GM21447 (cell line): ENCODE results near the gene TTLL11.
"Not testable (repeated sequence)": the region's sequence is repeated elsewhere in the genome, so short reads cannot be mapped to it uniquely, and the experiment has no call there.

ENCODE experiments used
- ATAC-seq: cut with Tn5 transposase; IDR thresholded peaks from one replicate; pipeline ENCODE4 v1.9.1; 2021; ENCODE audit not compliant: unreplicated experiment

TTLL11 gene

DNA sequence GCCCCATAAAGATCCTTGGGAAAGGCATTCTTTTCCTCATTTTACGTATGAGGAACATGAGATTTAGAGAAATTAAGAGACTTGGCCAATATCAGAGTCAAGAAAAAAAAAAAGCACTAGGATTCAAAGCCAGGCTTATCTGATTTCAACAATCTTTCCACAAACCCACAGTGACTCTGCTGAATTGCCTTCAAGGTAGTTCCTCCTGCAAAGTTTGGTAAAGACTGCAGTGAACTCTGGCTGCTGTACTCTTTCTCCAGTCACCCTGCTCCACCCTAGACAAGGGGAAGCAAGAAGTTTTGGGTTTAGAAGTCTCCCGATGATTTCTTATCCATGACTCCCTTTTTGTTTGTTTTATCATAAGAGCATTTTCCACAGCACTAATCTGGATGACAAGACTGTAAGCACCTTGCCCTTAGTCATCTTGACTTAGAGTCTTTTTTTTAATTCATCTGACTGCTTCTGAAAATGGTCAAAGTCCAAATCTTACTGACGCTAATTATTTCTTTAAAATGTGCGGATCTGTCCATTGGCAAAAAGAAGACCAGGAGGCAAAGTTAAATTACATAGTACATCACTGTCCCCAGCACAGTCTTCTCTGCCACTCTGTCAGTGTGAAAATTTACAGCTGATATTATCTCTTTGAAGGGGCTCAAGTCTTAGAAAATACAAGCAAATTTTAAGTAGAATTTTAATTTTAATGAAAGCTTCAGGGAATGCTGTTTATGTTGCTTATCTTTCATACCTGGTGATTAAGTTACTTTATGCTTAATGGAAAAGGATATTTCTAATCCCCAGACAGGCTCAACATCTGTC, 180.1 kb downstream of the TTLL11 start:
- no peak for ATAC-seq

DNA sequence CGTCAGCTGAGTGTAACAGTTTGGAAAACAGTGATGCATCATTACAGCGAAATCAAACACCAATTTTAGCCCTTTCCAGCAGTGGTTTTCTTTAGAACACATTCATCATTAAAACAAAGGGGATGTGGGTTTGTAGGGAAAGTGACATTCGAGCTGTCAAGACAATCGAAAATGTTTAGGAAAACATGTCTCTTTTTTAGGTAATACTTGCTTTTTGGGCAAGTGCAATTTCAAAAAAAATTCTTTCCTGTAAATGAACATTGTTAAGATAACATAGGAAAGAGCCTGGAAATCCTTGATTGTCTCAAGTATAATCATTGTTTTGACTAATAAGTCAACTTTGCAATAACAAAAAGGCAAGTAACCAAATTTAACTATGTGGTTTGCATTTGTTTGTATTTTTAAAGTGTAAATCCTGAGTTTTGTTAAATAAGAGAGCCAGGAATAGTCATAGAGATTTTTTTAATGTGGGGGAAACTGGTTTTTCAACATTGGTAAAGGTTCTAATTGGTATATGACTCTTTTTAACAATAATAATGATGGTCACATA, 182.5 kb downstream of the TTLL11 start:
- no peak for ATAC-seq

DNA sequence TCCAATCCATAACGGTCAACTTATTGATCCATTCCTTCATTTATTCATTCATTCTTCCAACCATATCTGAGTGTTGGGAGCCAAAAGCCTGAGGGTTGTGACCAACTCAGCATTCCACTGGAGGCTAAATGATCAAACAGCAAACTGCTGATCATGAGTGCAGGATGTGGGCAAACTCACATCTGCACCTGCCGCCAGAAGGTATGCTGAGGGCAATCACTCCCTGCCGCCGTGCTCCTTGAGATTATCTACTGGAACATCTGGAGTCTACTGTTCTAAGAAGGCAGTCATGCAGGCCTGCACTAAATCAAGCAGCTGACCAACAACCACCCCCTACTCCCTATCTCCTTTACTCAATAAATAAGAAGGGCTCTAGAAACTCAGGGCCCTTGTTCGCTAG, 184.0 kb downstream of the TTLL11 start:
- ATAC-seq, result no peak

DNA sequence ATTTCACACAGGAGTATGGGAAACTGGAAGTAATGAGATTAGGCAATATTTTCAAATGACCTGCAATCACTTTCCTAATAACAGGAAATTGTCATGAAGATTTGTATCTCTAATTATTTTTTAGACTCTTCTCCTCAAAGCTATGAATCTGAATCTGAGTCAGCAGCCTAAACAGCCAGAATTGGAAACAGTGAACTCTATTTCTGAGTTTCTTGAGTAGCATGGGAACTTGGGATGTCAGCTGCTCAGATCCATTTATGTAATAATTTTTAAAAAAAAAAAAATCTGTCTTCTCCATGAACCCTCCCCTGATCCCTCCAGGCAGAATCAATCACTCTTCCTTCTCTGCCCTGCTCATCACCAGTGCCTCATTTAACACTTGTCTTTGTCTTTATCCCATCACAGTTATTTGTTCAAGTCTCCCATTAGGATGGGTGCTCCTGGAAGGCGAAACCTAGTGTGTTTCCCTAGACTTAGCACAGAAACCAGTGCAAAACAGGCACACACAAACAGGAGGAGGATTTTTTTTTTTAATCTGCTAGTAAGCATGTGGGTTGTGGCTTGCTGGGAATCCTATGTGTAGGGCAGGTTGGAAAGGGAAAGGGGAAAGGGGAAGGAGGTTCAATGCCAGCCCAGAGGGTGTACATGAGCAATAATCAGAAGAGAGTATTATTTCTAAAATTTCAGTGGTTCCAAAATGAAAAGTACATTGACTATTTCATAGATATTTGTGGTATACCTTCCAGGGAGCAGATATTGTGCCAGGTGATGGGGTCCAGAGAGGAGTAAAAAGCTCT, 186.8 kb downstream of the TTLL11 start:
- no peak for ATAC-seq

GRCh38 chr9:121902461-121903135, 190.5 kb downstream of the TTLL11 start:
- ATAC-seq, result no peak

DNA sequence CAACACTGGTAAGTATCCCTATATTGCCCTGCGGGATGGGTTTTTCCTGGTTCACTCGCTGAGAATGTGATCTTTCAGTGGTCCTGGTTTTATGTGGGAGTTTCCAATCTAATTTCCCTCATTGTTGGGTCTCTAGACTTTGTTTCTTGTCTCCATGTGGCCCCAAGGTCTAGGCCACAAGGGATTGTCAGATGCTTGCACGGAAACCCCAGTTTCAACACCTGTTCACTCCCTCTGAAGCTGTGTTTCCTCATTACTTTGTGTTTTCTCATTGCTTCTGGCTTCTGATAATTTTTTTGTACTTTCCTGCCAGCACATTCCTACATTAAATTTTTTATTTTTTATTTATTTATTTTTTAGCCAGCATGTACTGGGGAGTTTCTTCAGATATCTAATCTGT, 191.5 kb downstream of the TTLL11 start:
- no peak for ATAC-seq

GRCh38 chr9:121900163-121900562, 192.9 kb downstream of the TTLL11 start:
- ATAC-seq, result no peak

GRCh38 chr9:121898856-121899255, 194.3 kb downstream of the TTLL11 start:
- ATAC-seq, result no peak

GRCh38 chr9:121897140-121897539, 196.0 kb downstream of the TTLL11 start:
- ATAC-seq, result no peak

GRCh38 chr9:121896545-121896943, 196.6 kb downstream of the TTLL11 start:
- no peak for ATAC-seq

GRCh38 chr9:121895818-121896544, 197.1 kb downstream of the TTLL11 start:
- no peak for ATAC-seq

- no peak for ATAC-seq
These were observed 197.8 kb downstream of the TTLL11 start for GRCh38 chr9:121895358-121895757.

DNA sequence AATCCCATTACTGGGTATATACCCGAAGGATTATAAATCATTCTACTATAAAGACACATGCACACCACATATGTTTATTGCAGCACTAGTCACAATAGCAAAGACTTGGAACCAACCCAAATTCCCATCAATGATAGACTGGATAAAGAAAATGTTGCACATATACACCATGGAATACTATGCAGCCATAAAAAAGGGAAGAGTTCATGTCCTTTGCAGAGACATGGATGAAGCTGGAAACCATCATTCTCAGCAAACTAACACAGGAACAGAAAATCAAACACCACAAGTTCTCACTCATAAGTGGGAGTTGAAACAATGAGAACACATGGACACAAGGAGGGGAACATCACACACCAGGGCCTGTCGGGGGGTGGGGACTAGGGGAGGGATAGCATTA, 198.7 kb downstream of the TTLL11 start:
- not testable (repeated sequence) for ATAC-seq

DNA sequence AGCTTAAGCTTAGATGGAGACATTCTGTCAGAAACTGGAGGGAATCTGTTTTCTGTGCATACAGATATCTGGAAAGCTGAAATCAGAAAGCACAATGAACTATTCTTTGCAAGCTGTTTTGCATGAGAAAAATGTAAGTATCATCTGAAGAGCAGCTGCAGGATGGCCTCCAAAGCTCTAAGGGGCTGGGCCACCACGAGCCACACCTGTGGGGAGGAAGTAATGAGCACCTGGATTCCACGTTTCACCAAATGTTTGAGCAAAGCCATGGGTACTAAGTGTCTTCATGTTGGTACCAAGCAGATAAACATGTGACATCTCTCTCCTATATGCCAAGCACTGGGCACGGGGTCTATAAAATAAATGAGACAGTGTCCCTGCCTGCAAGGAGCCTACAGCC, 199.3 kb downstream of the TTLL11 start:
- no peak for ATAC-seq

DNA sequence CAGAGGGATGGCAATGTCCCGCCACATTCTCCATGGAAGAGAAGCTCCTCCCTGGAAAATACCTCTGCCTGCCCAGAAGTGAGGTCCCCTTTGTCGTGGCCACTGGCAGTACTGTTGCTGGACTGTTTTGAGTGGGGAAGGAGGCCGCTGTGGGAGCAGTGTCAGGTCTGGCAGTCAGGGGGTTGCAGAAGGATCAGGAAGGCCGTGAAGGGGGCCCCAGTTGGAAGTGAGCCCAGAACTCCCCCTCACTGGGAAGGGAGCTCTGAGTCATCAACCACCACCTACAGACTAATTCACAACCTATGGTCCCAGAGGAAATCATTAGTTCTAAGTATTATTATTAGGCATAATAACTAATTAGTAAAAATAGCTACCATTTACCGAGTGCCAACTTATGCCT, 200.4 kb downstream of the TTLL11 start:
- no peak for ATAC-seq

DNA sequence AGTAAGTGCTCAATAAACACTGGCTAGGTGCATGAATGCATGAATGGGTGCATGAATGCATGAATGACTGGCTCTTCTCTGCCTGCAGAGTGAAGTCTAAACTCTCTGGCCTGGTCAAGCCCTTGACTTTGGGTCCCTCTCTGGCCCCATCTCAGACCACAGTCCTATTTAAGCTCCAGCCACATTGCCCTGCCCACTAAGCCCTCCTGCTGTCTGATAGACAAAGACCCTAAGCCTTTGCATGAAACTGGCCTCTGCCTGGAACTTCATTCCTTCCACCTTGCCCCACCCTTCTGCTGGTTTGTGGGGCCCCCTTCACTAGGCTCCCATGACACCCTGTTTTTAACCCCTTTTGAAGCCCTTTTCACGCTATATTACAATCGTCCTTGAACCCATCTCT, 202.4 kb downstream of the TTLL11 start:
- no peak for ATAC-seq

- no peak for ATAC-seq
These were observed 203.0 kb downstream of the TTLL11 start for GRCh38 chr9:121889990-121890563.

- no peak for ATAC-seq
These were observed 204.7 kb downstream of the TTLL11 start for GRCh38 chr9:121888438-121888775.

- no peak for ATAC-seq
These were observed 205.3 kb downstream of the TTLL11 start for GRCh38 chr9:121887553-121888437.
